Nephron progenitor cell (in vitro differentiated cells): ENCODE measurements around the gene RAI1.

Experiments
- DNase-seq: peaks from one replicate; pipeline ENCODE4 v3.0.0; 2021
- H3K27ac Mint-ChIP-seq: 2 replicates; pipeline ENCODE4 v1.8.0; 2021; ENCODE audit warnings: mild to moderate bottlenecking, moderate library complexity, mixed read lengths
- H3K27me3 Mint-ChIP-seq: 2 replicates; pipeline ENCODE4 v1.8.0; 2021; ENCODE audit warnings: mild to moderate bottlenecking, low read depth, mixed read lengths; ENCODE audit not compliant: poor library complexity
- H3K36me3 Mint-ChIP-seq: 2 replicates; pipeline ENCODE4 v1.8.0; 2021; ENCODE audit warnings: low read depth, mixed read lengths
- H3K4me1 Mint-ChIP-seq: 2 replicates; pipeline ENCODE4 v1.8.0; 2021; ENCODE audit warnings: mixed read lengths
- H3K4me3 Mint-ChIP-seq: 2 replicates; pipeline ENCODE4 v1.8.0; 2021; ENCODE audit warnings: mild to moderate bottlenecking, moderate library complexity, mixed read lengths
- H3K9me3 Mint-ChIP-seq: 2 replicates; pipeline ENCODE4 v1.8.0; 2021; ENCODE audit warnings: mild to moderate bottlenecking, moderate library complexity, mixed read lengths
- CTCF ChIP-seq: fragments of 200-600 bp; sonication (generic); IDR thresholded peaks from 2 replicates; pipeline ENCODE4 v1.5.0; 2021; ENCODE audit warnings: antibody characterized with exemption

The RAI1 gene

GRCh38 chr17:17663160-17664063, 17.8 kb upstream of the RAI1 start:
- no peak overlapping the region for H3K4me3 Mint-ChIP-seq
- no peak for TF ChIP-seq CTCF
- H3K36me3 Mint-ChIP-seq, result no peaks in the 10 kb centered on the region
- peaks cover 7% of the 10 kb centered on the region for H3K27me3 Mint-ChIP-seq
- H3K4me1 Mint-ChIP-seq, result peaks cover 28% of the 10 kb centered on the region
- H3K9me3 Mint-ChIP-seq, result peaks cover 18% of the 10 kb centered on the region
- peak overlapping the region; percentile 27 for H3K27ac Mint-ChIP-seq
- peak; percentile 65 for DNase-seq

GRCh38 chr17:17664064-17664452, 17.2 kb upstream of the RAI1 start:
- Mint-ChIP-seq H3K9me3 (peaks cover 12% of the 10 kb centered on the region), H3K36me3 (no peaks in the 10 kb centered on the region), H3K27me3 (peaks cover 7% of the 10 kb centered on the region), H3K27ac (peak overlapping the region; percentile 39), H3K4me1 (peaks cover 28% of the 10 kb centered on the region), H3K4me3 (no peak overlapping the region)
- no peak for TF ChIP-seq CTCF
- no peak for DNase-seq

- Mint-ChIP-seq H3K27ac (no peak overlapping the region), H3K9me3 (peaks cover 4% of the 10 kb centered on the region), H3K36me3 (no peaks in the 10 kb centered on the region), H3K4me1 (peaks cover 39% of the 10 kb centered on the region), H3K27me3 (peaks cover 7% of the 10 kb centered on the region), H3K4me3 (peak overlapping the region; percentile 42)
- no peak for TF ChIP-seq CTCF
- DNase-seq, result no peak
Measured at GRCh38 chr17:17665255-17665654, 16.0 kb upstream of the RAI1 start.

- Mint-ChIP-seq H3K27ac (no peak overlapping the region), H3K4me1 (peaks cover 47% of the 10 kb centered on the region), H3K4me3 (no peak overlapping the region), H3K9me3 (no peaks in the 10 kb centered on the region), H3K27me3 (peaks cover 11% of the 10 kb centered on the region), H3K36me3 (no peaks in the 10 kb centered on the region)
- no peak for DNase-seq
- TF ChIP-seq CTCF, result no peak
Measured at GRCh38 chr17:17666111-17666714, 15.0 kb upstream of the RAI1 start.

GRCh38 chr17:17667231-17667630, 14.0 kb upstream of the RAI1 start:
- H3K4me1 Mint-ChIP-seq, result peaks cover 57% of the 10 kb centered on the region
- DNase-seq, result no peak
- peaks cover 15% of the 10 kb centered on the region for H3K27me3 Mint-ChIP-seq
- no peaks in the 10 kb centered on the region for H3K36me3 Mint-ChIP-seq
- no peaks in the 10 kb centered on the region for H3K9me3 Mint-ChIP-seq
- no peak for TF ChIP-seq CTCF
- no peak overlapping the region for H3K4me3 Mint-ChIP-seq
- H3K27ac Mint-ChIP-seq, result no peak overlapping the region
